Kidney (tissue), 14 donors: ENCODE results near the gene KIAA0825. TPM values are rescaled to one million over a fixed set of nuclear protein-coding genes. Genes with fewer than 3 reads are reported as not detected.

Experiments used
- DNase-seq, 5 donors: peaks; one replicate each; pipeline ENCODE4 v3.0.0-alpha.2; 2013 to 2020
- FAIRE-seq: peaks from 2 replicates; lab custom pipeline; 2012; peaks lifted over from hg19 to GRCh38; lab: Jason Lieb, UNC
- H3K27ac ChIP-seq, 2 donors: one replicate each; pipeline ENCODE4 v1.7.0; 2013; ENCODE audit warnings: low read depth in 2 of 2, low read length in 2 of 2, inconsistent platforms in 1 of 2
- H3K27me3 ChIP-seq: one replicate; pipeline ENCODE4 v1.7.1; 2013; ENCODE audit warnings: low read length, inconsistent platforms; ENCODE audit not compliant: control insufficient read depth, insufficient read depth
- H3K36me3 ChIP-seq, 3 donors: one replicate each; pipeline versions ENCODE4 v1.7.0 to v1.7.1; 2013; ENCODE audit warnings: low read length in 3 of 3, control low read depth in 1 of 3, inconsistent platforms in 1 of 3; ENCODE audit not compliant: insufficient read depth in 3 of 3, control insufficient read depth in 2 of 3
- H3K4me1 ChIP-seq, 3 donors: one replicate each; pipeline versions ENCODE4 v1.7.0 to v1.7.1; 2013; ENCODE audit warnings: low read length in 3 of 3, inconsistent platforms in 1 of 3, low read depth in 1 of 3; ENCODE audit not compliant: control insufficient read depth in 2 of 3, insufficient read depth in 2 of 3
- H3K4me3 ChIP-seq, 3 donors: one replicate each; pipeline versions ENCODE4 v1.7.0 to v1.8.1; 2013; ENCODE audit warnings: low read length in 3 of 3, control low read depth in 1 of 3, inconsistent platforms in 1 of 3
- H3K9ac ChIP-seq, 3 donors: one replicate each; pipeline versions ENCODE4 v1.7.0 to v1.7.1; 2013; ENCODE audit warnings: low read length in 3 of 3, control low read depth in 1 of 3, inconsistent platforms in 1 of 3
- H3K9me3 ChIP-seq, 3 donors: one replicate each; pipeline versions ENCODE4 v1.7.0 to v1.7.1; 2013; ENCODE audit warnings: low read length in 3 of 3, control low read depth in 1 of 3, inconsistent platforms in 1 of 3; ENCODE audit not compliant: control insufficient read depth in 2 of 3, insufficient read depth in 1 of 3
- CTCF ChIP-seq: IDR thresholded peaks from 3 replicates; pipeline ENCODE4 v1.5.1; 2012; ENCODE audit warnings: mild to moderate bottlenecking, moderate library complexity, borderline replicate concordance; ENCODE audit not compliant: insufficient read depth; ENCODE audit errors: extremely low read depth
- intact Hi-C: fragments of 100-400 bp; cut with DNase I; formaldehyde crosslinking; loops from one replicate; pipeline ENCODE4 v1.11.1; 2022
- polyA plus RNA-seq: library from polyadenylated mRNA; stranded (reverse); fragments of 350-450 nt; fragmentation: Illumina TruSeq; extraction: RNeasy Lipid Tissue Mini Kit (QIAGEN cat#74804); gene quantifications from one replicate; pipeline ENCODE4 v1.2.3, GENCODE V29; 2014; ENCODE audit warnings: low read depth, low replicate concordance; ENCODE audit not compliant: insufficient read depth
- total RNA-seq: library from RNA; stranded (reverse); fragmentation: NEBNext Ultra II Directional; extraction: Animal tissue kit (Norgen Biotek cat#: 25700); gene quantifications from one replicate; pipeline ENCODE4 v1.2.1, GENCODE V29; 2021
- donor health status: control.
- donor health status: control.
- donor health status: control.
- donor health status: control.
- donor health status: control.
- donor health status: DM: yes; HTN: yes; CAD: no.
- donor health status: Normal renal cell carcinoma (clear cell type).

The KIAA0825 gene
- total and polyA plus RNA-seq, 2 donors from 2014 or later: 0.80 to 5.4 TPM

- DNase-seq (no peak), FAIRE-seq (no peak)
- Histone ChIP-seq H3K27me3 (no peaks in the 10 kb centered on the region), H3K27ac (no peak overlapping the region), H3K4me1 (no peaks in the 10 kb centered on the region), H3K36me3 (no peaks in the 10 kb centered on the region), H3K9ac (no peak overlapping the region), H3K4me3 (no peak overlapping the region), H3K9me3 (no peaks in the 10 kb centered on the region)
- no peak for TF ChIP-seq CTCF
- intact Hi-C loops: no loop called here
Observed at GRCh38 chr5:94212476-94212875, 405.9 kb downstream of the KIAA0825 start.

DNA sequence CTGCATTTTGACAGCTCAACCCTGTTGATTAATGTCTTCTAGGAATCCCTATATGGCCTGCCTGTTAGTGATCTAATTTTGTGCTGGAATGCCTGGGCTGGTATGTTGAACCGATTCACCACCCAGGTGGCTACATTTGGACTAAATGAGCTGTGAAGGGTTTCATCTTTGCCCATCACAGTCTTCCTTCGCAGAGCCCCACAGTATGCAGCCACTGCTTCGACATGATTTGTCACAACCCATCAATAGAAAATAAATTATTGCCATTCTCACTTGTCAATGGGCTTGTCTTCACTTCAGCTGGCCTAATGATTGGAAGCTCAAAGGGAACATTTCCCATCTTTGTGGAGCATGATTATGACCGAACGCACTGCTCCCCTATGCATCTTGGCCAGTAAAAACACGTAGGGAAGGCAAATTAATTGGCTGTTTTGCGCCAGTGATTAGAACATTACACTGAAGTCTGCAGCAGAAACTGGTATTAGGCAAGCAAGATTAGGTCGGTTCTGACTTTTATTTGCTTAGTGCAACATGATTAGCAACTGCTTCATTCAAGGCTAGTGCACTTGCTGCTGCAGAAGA lies 408.5 kb downstream of the KIAA0825 start:
- Histone ChIP-seq H3K4me1 (no peaks in the 10 kb centered on the region), H3K9me3 (no peaks in the 10 kb centered on the region), H3K27ac (no peak overlapping the region), H3K4me3 (no peak overlapping the region), H3K9ac (no peak overlapping the region), H3K36me3 (no peaks in the 10 kb centered on the region), H3K27me3 (no peaks in the 10 kb centered on the region)
- DNase-seq (peak in 1 of 5 donors; percentile 7), FAIRE-seq (no peak)
- intact Hi-C loops: no loop called here
- TF ChIP-seq CTCF: no peak

DNA sequence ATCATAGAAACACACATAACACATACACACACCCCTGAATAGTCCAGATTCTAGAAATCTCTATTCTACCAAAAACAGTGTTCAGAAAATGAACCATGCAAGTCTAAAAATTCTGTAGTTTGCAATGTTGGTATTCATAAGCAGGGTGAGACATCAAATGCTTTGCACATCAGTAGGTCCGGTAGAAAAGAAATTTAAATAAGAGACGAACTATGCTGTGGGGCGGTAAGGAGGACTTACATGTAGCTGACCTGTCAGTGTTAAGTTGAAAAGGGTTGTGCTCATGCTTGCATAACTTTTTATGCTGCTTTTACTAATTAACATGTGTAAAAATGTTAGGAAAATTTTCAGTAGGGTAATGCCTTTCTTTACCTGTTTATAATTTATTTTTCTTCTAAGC lies 409.1 kb downstream of the KIAA0825 start:
- intact Hi-C loops: no loop called here
- no peak for TF ChIP-seq CTCF
- Histone ChIP-seq H3K4me3 (no peak overlapping the region), H3K27me3 (no peaks in the 10 kb centered on the region), H3K4me1 (no peaks in the 10 kb centered on the region), H3K9me3 (no peaks in the 10 kb centered on the region), H3K27ac (no peak overlapping the region), H3K9ac (no peak overlapping the region), H3K36me3 (no peaks in the 10 kb centered on the region)
- no peak for DNase-seq
- no peak for FAIRE-seq

GRCh38 chr5:94199566-94199965 lies 418.8 kb downstream of the KIAA0825 start:
- FAIRE-seq: no peak
- H3K27me3 ChIP-seq: no peaks in the 10 kb centered on the region
- no peaks in the 10 kb centered on the region for H3K4me1 ChIP-seq
- H3K9ac ChIP-seq: no peak overlapping the region
- TF ChIP-seq CTCF: no peak
- no peak overlapping the region for H3K27ac ChIP-seq
- H3K36me3 ChIP-seq: no peaks in the 10 kb centered on the region
- no peaks in the 10 kb centered on the region for H3K9me3 ChIP-seq
- intact Hi-C loops: no loop called here
- peak in 1 of 5 donors; percentile 49 for DNase-seq
- no peak overlapping the region for H3K4me3 ChIP-seq
